Neural progenitor cell (in vitro differentiated cells): ENCODE results near the gene SNIP1.

ENCODE experiments used
- CTCF ChIP-seq: fragments of 200-600 bp; sonication (generic); IDR thresholded peaks from 2 replicates; pipeline ENCODE4 v1.5.1; 2017; ENCODE audit warnings: antibody characterized with exemption, mild to moderate bottlenecking
- EZH2phosphoT487 ChIP-seq: fragments of 200-600 bp; sonication (generic); IDR thresholded peaks from 2 replicates; pipeline ENCODE4 v1.6.1; 2017; ENCODE audit warnings: antibody characterized with exemption

- TF ChIP-seq CTCF, result no peak
- no peak for TF ChIP-seq EZH2phosphoT487
Observed at GRCh38 chr1:37513795-37514349, 40.2 kb downstream of the SNIP1 start.
